ENCODE results near the gene PCDHA10. TPM values are rescaled to one million over a fixed set of nuclear protein-coding genes. Genes with fewer than 3 reads are reported as not detected.
"Not testable (repeated sequence)": the region's sequence is repeated elsewhere in the genome, so short reads cannot be mapped to it uniquely, and the experiment has no call there.

The PCDHA10 gene
- total RNA-seq, 1 donor from 2014 or later = 0.30 TPM

- no peak for DNase-seq (ENCODE audit: low spot score)
- intact Hi-C loops (cut with DNase I) = no loop called here
These were observed 14.4 kb upstream of the PCDHA10 start, which contains the start of gene PCDHA8 for GRCh38 chr5:140840978-140841962. PCDHA8 (plus strand) TSS chr5:140841187; CDS start chr5:140841322, 135 bp downstream.

DNA sequence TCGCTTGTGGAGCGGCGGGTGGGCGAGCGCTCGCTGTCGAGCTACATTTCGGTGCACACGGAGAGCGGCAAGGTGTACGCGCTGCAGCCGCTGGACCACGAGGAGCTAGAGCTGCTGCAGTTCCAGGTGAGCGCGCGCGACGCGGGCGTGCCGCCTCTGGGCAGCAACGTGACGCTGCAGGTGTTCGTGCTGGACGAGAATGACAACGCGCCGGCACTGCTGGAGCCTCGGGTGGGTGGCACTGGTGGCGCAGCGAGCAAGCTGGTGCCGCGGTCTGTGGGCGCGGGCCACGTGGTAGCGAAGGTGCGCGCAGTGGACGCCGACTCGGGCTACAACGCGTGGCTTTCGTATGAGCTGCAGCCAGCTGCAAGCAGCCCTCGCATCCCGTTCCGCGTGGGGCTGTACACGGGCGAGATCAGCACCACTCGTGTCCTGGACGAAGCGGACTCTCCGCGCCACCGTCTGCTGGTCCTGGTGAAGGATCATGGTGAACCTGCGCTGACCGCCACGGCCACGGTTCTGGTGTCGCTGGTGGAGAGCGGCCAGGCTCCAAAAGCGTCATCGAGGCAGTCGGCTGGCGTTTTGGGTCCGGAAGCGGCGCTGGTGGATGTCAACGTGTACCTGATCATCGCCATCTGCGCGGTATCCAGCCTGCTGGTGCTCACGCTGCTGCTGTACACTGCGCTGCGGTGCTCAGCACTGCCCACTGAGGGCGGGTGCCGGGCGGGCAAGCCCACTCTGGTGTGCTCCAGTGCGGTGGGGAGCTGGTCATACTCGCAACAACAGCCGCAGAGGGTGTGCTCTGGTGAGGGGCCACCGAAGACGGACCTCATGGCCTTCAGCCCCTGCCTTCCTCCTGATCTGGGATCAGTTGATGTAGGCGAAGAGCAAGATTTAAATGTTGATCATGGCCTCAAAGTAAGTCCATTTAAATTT lies 12.6 kb upstream of the PCDHA10 start:
- intact Hi-C loops (cut with DNase I) = no loop called here

GRCh38 chr5:140848139-140849102 lies 7.3 kb upstream of the PCDHA10 start, which contains the start of gene PCDHA9:
PCDHA9 (plus strand) TSS chr5:140848382; CDS start chr5:140848496, 114 bp downstream.
- intact Hi-C loops (cut with DNase I) = not testable (repeated sequence)
- peak; percentile 59 for DNase-seq (ENCODE audit: low spot score)

More for the DNA sequence above, 12.6 kb upstream of the PCDHA10 start:
- no peak for DNase-seq (ENCODE audit: low spot score)

GRCh38 chr5:140849831-140850634 lies 5.7 kb upstream of the PCDHA10 start:
- intact Hi-C loops (cut with DNase I) = loop anchor here (10.0 kb wide), 1 partner anchor 195 kb away; no protein-coding TSS in a partner anchor
- DNase-seq (ENCODE audit: low spot score) = not testable (repeated sequence)

GRCh38 chr5:140857177-140857986 lies 1.7 kb downstream of the PCDHA10 start:
- intact Hi-C loops (cut with DNase I) = loop anchor here (10.0 kb wide), 1 partner anchor 187 kb away; no protein-coding TSS in a partner anchor
- no peak for DNase-seq (ENCODE audit: low spot score)

DNA sequence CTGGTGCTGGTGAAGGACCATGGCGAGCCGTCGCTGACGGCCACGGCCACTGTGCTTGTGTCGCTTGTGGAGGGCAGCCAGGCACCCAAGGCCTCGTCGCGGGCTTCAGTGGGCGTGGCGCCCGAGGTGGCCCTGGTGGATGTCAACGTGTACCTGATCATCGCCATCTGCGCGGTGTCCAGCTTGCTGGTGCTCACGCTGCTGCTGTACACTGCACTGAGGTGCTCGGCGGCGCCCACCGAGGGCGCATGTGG lies 2.2 kb downstream of the PCDHA10 start:
- intact Hi-C loops (cut with DNase I) = loop anchor here (10.0 kb wide), 1 partner anchor 187 kb away; no protein-coding TSS in a partner anchor
- DNase-seq (ENCODE audit: low spot score) = no peak

DNA sequence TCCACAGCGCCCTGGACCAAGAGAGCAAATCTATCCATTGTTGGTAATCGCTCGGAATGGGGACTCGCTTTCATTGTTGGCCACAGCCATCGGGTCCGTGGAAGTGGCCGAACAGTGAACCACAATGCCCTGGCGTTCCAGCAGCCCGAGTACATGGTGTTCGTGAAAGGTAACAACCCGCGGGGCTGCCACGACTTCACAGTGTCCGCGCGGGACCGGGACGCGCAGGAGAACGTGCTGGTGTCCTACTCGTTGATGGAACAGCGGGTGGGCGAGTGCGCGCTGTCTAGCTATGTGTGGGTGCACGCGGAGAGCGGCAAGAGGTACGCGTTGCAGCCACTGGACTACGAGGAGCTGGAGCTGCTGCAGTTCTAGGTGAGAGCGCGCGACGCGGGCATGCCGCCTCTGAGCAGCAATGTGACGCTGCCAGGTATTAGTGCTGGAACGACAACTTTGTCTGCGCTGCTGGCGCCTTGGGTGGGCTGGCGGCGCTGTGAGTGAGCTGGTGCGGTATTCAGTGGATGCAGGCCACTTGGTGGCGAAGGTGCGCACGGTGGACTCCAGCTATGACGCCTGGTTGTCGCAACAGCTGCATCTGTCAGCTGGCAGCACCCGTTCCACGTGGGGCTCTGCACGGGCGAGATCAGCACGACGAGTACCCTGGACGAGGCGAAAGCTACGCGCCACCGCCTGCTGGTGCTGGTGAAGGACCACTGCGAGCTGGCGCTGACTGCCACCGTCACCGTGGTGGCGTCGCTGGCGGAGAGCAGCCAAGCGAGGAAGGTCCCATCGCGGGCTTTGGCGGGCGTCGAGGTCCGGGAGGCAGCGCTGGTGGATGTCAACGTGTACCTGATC lies 7.0 kb downstream of the PCDHA10 start:
- intact Hi-C loops (cut with DNase I) = no loop called here
- no peak for DNase-seq (ENCODE audit: low spot score)

GRCh38 chr5:140868721-140869554 lies 13.2 kb downstream of the PCDHA10 start, which contains the start of gene PCDHA11:
PCDHA11 (plus strand) TSS chr5:140868957; CDS start chr5:140869104, 147 bp downstream.
- intact Hi-C loops (cut with DNase I) = no loop called here
- DNase-seq (ENCODE audit: low spot score) = no peak

GRCh38 chr5:140869555-140869886 lies 13.8 kb downstream of the PCDHA10 start:
- intact Hi-C loops (cut with DNase I) = no loop called here

DNA sequence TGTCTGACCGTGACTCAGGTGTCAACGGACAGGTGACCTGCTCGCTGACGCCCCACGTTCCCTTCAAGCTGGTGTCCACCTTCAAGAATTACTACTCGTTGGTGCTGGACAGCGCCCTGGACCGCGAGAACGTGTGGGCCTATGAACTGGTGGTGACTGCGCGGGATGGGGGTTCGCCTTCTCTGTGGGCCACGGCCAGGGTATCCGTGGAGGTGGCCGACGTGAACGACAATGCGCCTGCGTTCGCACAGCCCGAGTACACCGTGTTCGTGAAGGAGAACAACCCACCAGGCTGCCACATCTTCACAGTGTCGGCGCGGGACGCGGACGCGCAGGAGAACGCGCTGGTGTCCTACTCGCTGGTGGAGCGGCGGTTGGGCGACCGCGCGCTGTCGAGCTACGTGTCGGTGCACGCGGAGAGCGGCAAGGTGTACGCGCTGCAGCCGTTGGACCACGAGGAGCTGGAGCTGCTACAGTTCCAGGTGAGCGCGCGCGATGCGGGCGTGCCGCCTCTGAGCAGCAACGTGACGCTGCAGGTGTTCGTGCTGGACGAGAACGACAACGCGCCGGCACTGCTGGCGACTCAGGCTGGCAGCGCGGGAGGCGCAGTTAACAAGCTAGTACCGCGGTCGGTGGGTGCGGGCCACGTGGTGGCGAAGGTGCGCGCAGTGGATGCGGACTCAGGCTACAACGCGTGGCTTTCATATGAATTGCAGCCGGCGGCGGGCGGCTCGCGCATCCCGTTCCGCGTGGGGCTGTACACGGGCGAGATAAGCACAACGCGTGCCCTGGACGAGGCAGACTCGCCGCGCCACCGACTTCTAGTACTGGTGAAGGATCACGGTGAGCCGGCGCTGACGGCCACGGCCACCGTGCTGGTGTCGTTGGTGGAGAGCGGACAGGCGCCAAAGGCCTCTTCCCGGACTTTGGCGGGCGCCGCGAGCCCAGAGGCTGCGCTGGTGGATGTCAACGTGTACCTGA lies 14.8 kb downstream of the PCDHA10 start:
- no peak for DNase-seq (ENCODE audit: low spot score)
- intact Hi-C loops (cut with DNase I) = no loop called here

More at GRCh38 chr5:140869555-140869886, 13.8 kb downstream of the PCDHA10 start:
- DNase-seq (ENCODE audit: low spot score) = no peak

- no peak for DNase-seq (ENCODE audit: low spot score)
- intact Hi-C loops (cut with DNase I) = no loop called here
These were observed 19.7 kb downstream of the PCDHA10 start, which contains the start of gene PCDHA12 for GRCh38 chr5:140875085-140876065. PCDHA12 (plus strand) TSS chr5:140875308; CDS start chr5:140875473, 165 bp downstream.

DNA sequence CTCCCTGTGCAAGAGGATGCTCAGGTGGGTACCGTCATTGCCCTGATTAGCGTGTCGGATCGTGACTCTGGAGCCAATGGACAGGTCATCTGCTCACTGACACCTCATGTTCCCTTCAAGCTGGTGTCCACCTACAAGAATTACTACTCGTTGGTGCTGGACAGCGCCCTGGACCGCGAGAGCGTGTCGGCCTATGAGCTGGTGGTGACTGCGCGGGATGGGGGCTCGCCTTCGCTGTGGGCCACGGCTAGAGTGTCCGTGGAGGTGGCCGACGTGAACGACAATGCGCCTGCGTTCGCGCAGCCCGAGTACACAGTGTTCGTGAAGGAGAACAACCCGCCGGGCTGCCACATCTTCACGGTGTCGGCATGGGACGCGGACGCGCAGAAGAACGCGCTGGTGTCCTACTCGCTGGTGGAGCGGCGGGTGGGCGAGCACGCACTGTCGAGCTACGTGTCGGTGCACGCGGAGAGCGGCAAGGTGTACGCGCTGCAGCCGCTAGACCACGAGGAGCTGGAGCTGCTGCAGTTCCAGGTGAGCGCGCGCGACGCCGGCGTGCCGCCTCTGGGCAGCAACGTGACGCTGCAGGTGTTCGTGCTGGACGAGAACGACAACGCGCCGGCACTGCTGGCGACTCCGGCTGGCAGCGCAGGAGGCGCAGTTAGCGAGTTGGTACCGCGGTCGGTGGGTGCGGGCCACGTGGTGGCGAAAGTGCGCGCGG lies 21.0 kb downstream of the PCDHA10 start:
- intact Hi-C loops (cut with DNase I); DNase-seq (ENCODE audit: low spot score): not testable (repeated sequence)

All from cardiac septum (tissue), 1 donor.